Measurements from ENCODE around the gene ATP8A1.
"Not testable (repeated sequence)": the region's sequence is repeated elsewhere in the genome, so short reads cannot be mapped to it uniquely, and the experiment has no call there.

The ATP8A1 gene

DNA sequence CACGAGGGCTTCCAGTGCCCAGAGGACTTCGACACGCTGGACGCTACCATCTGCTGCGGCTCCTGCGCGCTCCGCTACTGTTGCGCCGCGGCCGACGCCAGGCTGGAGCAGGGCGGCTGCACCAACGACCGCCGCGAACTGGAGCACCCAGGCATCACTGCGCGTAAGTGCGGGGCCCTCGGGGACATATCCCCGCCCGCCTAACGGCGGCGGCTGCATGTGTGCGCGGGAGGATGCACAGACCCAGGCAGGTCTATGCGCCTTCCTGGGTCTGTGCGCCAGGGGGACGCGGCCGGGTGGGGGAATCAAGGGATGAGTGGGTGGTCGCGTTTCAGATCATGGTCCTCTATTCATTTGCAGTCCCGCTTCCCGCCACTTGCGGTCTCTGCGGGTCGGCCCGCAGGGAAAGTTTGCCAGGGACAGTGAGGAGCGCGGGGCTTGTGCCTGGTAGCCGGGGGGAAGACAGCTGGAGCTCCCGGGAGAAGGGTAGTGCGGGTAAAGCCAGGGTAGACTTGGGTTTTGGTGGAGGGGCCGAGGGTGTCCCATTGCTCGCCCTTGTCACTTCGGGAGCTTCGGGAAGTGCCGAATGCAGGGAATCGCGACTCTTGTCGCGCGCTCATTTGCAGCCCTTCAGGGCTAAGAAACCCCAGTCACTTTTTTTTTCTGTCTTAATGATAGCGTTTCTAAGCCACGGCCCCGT lies 258.6 kb downstream of the ATP8A1 start:
- no peak for DNase-seq

DNA sequence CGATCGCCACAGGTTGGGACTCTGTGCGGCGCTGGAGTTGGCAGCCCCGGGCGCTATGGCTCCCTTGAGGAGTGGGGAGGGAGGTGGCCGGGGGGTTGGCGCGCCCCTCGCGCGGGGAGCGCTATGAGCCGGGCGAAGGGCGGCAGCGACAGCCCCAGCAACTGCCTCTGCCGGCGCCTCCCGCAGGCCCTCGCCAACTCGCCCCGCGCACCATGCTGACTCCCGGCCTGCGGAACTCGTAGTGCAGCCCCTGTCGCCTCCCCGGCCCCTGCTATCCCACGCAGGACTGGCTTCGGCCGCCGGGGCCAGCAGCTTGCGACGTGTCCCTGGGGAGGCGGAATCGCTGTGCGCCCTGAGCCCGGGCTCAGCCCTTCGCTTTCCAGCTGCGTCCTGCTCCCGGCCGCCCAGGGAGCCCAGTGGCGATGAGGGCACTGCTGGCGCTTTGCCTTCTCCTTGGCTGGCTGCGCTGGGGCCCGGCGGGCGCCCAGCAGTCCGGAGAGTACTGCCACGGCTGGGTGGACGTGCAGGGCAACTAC lies 259.2 kb downstream of the ATP8A1 start:
- no peak for DNase-seq

DNA sequence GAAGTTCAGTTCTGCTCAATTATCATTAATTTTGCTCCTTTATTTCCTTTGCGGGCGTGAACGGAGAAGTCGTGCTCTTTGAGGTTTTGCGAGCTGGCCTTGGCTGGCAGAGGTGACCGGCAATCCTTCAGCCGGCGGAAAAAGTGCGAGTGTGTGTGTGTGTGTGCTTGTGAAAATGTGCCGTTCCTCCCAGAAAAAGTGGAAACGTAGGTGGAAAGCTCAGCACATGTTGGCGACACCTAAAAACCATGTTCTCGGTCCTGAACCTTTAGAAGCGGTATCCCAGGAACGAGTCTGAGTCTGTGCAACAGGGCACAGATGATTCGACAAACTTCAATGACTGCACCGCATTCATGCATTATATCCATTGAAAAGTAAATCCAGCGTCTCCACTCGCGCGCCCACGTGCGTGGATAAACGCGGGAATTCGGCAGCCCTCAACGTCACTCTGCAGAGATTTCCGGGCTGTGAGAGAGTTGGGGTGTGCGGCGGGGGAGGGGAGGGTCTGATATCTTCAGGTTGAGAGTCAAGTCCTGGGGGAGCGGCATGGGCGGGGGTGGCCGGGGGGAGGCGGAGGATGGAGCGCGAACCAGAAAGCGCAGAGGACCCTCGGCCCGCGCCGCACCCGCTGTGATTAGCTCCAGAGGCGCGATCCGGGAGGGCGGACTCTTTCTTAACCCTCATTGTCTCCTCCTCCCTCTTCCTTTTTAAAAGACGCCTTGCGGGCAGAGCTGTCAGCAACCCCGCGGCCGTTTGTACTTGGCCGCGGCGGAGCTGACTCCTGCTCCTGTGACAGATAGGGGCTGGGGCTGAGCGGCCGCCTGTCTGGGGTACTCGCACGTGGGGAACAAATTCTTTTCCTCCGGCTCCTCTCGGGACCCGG lies 259.9 kb downstream of the ATP8A1 start, which contains the start of gene SHISA3:
Gene SHISA3, plus strand, starts transcription at position 737 of the 883 bp plus-strand sequence. CDS start 569 bp downstream, outside the sequence.
- no peak for DNase-seq

DNA sequence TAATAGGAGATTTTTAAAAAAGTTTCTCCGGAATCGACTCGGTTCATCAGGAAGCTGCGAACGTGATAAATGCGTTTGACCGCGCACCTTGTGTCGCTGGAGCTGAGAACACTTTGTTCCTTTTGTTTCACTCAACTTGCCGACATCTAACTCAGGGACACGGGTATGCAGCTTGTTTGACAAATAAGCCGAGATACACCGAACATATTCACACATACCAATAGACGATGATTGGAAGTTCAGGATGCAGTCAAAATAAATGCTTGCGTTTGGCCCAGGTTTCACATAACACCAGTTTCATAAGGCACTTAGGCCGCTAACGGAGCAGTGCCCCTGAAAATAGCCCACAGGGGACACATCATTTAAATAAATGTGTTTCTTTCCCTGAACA lies 260.5 kb downstream of the ATP8A1 start:
- DNase-seq, result no peak

DNA sequence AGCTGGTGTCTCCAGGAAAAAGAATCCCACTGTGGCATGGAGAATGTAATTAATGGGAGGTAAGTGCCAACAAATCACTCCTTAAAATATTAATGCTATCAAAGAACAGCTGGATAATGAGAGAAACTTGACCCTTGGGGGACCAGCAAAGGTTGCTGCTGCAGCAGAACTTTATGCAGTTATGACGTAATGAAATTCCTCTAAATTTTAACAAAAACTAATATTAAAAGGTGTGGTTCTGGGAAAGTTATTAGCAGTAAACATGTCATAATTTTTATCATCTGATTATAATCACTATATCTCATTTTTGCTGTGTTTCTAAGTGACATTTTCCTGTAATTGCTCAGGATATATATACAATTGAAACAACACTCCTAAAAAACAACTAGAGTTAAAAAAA lies 261.3 kb downstream of the ATP8A1 start:
- DNase-seq, result no peak

DNA sequence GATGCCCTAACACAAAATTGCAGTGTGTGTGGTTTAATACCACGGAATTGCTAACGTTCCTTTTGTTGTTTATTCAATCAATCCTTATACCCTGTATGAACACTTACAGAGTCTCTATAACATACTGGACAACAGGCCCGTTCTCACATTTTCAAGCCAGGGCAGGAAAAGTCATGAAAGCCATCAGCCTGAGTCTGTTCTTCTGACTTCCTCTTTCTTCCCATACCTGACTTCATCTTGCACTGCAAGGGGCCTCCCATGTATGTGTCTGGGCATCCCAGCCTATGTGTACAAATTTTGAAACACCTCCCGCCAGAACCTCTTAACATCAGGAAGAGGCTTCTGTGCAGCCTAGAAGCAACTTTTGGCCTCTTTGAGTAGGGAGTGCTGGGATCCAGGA lies 264.5 kb downstream of the ATP8A1 start:
- no peak for DNase-seq

DNA sequence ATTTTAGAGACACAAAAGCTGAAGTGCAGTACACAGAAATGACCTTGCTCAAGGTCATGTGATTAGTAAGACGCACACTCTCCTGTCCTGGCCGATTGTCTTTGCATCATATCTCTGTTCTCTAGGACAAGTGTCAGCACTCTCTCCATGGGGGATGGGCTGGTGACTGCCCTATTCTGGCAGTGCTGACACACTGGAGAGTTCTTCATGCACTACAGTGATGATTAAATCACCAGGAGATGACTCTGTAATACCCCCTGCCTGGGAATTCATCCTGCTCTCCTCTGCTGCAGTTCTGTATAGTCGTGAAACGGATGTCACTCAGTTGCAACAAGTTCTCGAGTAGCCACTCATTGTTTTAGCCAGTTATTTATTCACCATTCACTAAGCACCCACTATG lies 264.9 kb downstream of the ATP8A1 start:
- DNase-seq, result no peak

DNA sequence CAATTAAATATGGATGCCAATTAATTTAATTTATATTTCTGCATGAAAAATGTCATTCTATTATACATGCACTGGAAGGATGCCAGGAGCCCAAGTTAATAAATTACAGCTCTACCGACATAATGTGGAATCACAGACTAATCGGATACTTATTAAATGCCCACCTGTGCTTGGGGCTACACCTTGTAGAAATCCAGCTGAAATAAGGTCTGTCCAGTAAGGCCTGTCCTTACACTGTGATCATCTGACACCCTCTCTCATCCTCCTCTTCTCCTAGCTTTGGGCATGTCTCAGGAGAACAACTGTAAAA lies 265.6 kb downstream of the ATP8A1 start:
- DNase-seq, result no peak

DNA sequence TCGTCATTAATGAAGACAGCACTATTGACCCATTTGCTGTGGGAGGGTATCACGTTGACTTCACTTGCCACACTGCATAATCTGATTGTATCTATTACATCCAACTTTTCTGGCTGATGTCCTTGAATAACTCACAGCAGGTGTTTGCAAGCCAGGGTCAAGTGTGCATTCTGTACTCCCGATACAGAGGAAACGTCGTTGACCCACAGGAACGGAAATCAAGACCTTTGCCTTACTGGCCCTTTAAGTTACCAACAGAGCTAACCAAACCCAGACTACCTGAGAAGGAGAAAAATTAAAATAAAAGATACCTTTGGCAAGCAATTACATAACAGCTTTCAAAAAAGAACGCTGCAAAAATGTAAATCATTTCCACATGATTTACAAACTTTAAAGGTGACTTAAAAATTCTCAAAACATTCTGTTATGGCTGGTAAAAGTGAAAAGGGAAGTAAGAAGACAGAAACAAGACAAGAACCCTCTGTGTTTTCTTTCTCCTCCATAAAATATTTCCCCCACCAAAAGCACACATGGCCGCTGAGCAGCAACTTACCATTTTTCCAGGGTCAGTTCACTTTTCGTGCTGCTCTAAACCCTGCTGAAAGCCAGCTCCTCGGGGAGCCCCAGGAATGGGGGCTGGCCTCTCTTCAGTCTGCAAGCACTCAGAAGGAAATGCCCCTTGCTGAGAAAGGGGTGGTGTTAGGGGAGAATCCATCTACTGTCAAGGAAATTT lies 266.1 kb downstream of the ATP8A1 start:
- DNase-seq, result no peak

DNA sequence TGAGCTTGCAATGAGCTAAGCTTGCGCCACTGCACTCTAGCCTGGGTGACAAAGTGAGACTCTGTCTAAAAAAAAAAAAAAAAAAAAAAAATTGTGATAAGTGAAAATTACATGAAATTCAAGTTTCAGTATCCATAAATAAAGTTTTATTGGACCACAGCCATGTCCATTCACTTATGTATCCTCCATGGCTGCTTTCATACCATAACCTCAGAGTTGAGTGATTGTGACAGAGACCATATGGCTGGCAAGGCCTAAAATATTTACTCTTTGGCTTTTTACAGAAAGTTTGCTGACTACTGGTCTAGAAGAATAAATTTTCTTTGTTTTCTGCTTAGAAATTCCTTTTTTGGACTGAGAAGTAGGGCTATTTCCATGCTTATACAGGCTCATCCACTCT lies 271.4 kb downstream of the ATP8A1 start:
- DNase-seq, result no peak

DNA sequence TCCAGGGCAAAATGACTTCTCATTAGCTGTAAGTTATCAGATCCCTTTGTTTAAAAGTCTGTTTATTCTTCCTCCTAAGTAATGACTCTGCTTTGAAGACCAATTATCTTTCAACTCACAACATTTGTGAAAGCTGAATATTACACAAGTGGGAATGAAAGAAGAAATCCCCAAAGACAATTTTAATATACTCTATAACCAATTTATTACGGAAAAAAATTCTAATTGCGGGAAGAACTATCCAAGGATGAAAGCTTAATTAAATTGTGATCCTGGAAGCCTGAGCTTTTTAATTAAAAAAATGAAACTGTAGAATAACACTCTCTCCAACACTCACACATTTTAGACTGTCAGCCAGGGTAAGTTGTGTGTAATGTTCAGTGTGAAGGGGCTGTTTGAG lies 275.2 kb downstream of the ATP8A1 start:
- no peak for DNase-seq

DNA sequence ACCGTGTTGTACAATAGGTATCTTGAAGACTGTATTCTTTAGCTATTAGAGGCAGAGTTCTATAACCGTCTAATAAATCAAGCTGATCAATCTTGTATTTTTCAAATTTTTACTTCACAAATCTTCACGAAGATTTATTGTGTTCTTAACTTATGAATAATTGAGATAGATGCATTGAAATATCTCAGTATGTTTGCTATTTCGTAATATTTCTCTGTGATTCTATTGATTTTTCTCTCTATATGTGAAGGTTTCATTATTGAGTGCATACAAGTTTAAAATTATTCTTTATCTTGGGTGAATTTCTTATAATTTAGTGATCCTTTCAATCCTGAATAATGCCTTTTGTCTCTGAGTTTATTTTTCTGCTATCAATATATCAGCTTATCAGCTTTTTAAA lies 279.4 kb downstream of the ATP8A1 start:
- no peak for DNase-seq

DNA sequence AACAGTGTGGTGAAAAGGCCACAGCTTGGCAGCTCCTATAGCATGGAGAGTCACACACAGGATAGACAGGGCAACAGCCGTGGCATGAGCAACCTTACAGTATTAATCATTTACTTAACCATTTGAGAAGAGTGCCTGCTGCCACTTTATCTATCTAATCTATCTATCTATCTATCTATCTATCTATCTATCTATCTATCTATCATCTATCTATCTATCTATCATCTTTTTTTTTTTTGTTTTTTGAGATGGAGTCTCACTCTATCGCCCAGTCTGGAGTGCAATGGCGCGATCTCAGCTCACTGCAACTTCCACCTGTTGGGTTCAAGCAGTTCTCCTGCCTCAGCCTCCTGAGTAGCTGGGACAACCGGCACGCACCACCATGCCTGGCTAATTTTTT lies 284.6 kb downstream of the ATP8A1 start:
- not testable (repeated sequence) for DNase-seq

DNA sequence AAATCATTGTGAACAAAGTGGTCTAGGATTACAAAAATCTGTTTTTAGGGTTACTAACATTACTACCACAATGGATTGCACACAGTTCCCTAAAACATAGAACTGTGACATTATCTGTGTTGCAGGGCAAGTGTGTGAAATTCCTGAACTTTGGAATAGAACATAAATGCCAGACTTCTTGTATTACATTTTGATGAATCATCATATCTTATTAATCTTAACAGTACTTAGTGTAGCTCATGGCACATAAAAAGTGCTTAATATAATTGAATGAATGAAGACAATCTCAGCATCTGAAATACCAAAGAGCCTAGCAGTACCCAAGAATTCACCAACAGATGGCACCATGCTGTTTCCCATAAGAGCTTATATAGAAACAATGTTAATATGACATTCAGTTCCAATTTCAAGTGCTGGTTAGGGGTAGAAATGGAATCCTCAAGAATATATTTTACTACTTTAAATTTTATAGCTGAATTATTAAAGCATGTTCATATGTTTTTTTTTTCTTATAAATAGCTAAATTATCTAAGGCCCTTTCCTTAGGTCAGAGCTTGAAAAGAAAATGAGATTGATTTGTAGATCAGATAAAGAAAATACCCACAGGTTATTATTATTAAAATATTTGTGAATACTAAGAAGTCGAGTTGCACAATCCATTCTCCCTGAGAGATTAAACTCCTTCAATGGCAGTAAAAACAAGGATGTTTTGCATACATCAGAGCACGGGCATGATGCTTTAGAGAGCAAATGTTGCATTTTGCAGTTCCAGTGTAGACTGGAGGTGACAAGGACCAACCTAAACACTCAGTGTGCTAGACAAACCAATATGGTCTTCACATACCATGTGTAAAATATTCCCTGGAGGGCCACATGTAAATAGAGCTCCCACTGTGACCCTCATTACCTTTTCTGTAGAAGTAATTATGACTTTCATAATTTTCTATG lies 285.3 kb downstream of the ATP8A1 start:
- DNase-seq, result no peak

DNA sequence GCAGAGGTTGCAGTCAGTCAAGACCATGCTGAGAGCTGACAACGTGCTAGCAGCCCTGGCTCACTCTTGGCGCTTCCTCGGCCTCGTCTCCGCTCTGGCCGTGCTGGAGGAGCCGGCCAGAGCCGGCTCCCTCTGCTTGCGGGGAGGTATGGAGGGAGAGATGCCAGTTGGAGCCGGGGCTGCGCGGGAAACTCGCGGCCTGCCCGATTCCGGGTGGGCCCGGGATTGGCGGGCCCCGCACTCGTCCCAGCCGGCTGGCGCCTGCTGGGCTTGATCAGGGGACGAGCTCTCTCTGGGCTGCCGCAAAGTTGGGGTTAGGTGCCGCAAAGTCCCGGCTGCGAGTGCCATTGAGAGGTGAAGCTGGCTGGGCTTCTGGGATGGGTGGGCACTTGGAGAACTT lies 287.4 kb downstream of the ATP8A1 start:
- no peak for DNase-seq

DNA sequence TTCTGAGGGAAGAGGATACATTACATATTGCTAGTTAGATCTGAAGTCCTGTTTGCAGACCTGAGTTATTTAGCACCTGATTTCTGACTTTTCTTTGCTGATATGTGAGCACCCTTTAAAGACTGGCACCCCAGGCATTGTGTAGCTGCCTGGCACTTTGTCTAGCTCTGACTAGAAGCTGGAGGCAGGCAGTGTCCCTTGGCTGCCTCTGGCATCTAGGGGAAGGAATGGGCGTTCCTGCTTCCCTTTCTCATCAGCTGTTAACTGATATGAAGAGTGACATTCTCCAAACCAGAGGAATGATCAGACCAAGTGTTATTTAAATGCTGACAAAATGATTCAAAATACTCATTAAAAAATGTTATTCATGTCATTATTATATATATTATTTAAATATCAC lies 289.9 kb downstream of the ATP8A1 start:
- no peak for DNase-seq

DNA sequence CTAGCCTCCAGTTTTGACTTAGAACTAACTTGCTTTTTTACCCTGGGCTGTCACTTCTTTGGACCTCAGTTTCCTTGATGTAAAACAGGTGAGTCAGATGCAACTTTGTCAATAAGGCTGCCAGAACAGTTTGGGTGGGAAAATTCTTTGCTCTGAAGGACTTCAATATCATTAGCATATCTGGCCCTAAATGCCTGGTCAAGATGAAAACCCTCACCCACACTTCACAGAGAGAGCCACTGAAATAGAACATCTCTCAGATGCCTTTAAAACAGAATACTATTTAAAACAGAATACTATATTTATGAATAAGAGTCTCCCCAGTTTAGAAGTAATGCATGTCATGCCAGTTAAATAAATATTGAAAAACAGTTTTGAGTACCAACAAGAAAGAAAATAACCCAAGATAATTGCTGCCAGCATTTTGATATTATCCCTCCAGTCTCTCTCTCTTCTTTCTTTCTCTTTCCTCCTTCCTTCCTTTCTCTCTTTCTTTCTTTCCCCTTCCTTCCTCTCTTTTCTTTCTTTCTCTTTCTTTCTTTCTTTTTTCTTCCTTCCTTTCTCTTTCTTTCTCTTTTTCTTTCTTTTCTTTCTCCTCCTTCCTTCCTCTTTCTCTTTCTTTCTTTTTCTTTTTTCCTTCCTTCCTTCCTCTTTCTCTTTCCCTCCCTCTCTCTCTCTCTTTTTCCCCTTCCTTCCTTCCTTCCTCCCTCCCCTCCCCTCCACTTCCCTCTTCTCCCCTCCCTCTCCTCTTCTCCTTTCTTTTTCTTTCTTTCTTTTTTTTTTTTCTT lies 292.4 kb downstream of the ATP8A1 start:
- no peak for DNase-seq

DNA sequence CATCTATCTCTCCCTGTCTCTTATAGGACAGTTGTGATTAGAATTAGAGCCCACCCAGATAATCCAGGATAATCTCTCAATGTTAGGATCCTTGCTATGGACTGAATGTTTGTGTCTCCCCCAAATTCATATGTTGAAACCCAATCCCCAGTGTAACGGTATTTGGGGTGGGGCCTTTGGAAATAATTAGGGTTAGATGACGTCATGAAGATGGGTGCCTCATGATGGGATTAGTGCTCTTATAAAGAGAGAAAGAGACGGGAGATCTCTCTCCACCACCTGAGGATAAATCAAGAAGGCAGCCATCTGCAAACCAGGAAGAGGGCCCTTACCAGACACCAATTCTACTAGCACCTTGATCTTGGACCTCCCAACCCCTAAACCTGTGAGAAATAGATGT lies 293.3 kb downstream of the ATP8A1 start:
- no peak for DNase-seq

DNA sequence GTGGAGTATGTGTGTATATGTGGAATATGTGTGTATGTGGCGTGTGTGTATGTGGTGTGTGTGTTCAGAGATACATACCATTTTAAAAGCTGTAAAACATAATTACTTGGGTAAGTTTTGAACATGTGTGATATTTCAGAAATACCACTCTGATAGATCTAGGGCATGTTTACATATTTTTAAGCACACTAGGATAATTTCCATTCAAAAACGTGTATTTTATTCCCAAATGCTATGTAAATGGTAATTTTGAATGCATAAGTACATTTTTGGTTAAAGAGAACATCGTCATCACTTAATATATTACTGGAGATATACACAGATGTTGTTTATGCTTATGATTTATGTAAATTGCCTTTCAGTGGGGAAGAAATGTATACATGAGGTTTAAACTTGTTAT lies 294.3 kb downstream of the ATP8A1 start:
- DNase-seq, result no peak

DNA sequence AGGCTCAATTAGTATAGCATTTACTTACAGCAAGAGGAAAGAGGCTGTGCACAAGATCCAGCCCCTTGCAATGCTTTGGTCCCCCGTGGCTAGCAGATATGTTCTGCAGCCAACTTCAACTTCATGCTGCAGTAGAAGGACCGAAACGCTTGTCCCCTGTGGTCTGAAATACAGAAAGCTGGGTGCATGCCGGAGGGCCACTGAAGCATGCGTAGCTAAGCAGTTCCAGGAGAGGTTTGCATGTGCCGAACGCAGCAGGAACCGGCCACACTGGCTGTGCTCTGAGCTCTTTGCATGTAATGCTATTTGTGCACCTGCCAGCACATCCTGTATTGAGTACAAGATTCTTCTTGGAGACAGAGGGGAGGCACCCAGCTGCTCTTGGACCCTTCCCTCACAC lies 295.4 kb downstream of the ATP8A1 start:
- DNase-seq, result no peak

DNA sequence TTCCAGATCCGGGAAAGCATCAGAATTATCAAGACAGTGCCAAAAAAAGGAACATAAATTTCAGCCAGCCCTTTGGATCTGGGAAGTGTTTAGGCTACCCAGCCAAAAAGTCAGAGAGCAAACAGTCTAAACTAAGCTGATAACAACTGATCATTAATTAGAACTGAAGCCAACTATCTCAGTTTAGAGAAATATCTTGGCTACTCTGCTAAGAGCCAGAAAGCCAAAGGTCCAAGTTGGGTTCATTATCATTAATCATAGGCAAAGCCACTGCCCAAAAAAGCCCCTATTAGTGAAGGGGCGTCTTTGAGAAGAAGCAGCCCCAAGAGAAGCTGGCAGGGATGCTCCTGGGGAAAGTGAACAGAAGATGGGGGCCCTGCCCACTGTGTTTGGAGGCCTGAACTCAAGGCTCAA lies 296.6 kb downstream of the ATP8A1 start:
- DNase-seq, result no peak

DNA sequence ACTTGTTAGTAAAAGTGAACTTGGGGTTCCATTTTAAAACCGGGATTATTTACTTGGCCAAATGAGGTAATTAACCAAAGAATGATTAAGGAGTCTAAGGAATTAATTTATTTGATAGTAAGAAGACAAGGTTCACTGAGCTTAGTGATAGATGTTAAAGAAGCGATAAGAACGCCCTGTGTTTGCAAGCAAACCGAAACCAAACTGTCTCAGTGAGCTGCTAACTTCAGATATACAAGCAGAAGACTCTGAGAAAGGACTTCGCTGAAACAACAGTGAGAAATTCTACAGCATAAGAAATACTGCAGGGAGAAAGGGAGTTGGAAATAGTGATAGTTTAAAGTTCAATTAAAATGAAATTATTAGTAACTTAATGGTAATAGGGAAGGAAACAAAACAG lies 297.2 kb downstream of the ATP8A1 start:
- DNase-seq, result no peak
